Small intestine (tissue), 7 donors: ENCODE data around the gene GPR84. TPM values are rescaled to one million over a fixed set of nuclear protein-coding genes. Genes with fewer than 3 reads are reported as not detected.

Experiments
- DNase-seq, 2 donors: peaks; one replicate each; pipeline versions ENCODE4 v3.0.0 to v3.0.0-alpha.2; 2013
- FAIRE-seq: peaks from 2 replicates; lab custom pipeline; 2012; peaks lifted over from hg19 to GRCh38; lab: Jason Lieb, UNC
- H3K27ac ChIP-seq, 3 donors: one replicate each; pipeline ENCODE4 v1.5.1; 2013; ENCODE audit warnings: low read length in 2 of 3, mild to moderate bottlenecking in 2 of 3, control low read depth in 1 of 3, inconsistent platforms in 1 of 3, low read depth in 1 of 3, moderate library complexity in 1 of 3
- H3K27me3 ChIP-seq, 3 donors: one replicate each; pipeline ENCODE4 v1.6.1; 2013; ENCODE audit warnings: low read length in 3 of 3, inconsistent platforms in 1 of 3; ENCODE audit not compliant: control insufficient read depth in 3 of 3, insufficient read depth in 3 of 3
- H3K36me3 ChIP-seq, 3 donors: one replicate each; pipeline ENCODE4 v1.6.1; 2013; ENCODE audit warnings: low read length in 3 of 3, inconsistent platforms in 1 of 3, low read depth in 1 of 3, mild to moderate bottlenecking in 1 of 3, moderate library complexity in 1 of 3; ENCODE audit not compliant: control insufficient read depth in 3 of 3, insufficient read depth in 2 of 3
- H3K4me1 ChIP-seq, 3 donors: one replicate each; pipeline ENCODE4 v1.6.1; 2013; ENCODE audit warnings: low read length in 2 of 3, inconsistent platforms in 1 of 3, low read depth in 1 of 3, mild to moderate bottlenecking in 1 of 3, moderate library complexity in 1 of 3; ENCODE audit not compliant: control insufficient read depth in 3 of 3, insufficient read depth in 2 of 3
- H3K4me3 ChIP-seq, 3 donors: one replicate each; pipeline ENCODE4 v1.5.1; 2013; ENCODE audit warnings: low read length in 3 of 3, control low read depth in 1 of 3, inconsistent platforms in 1 of 3, low read depth in 1 of 3, mild to moderate bottlenecking in 1 of 3, moderate library complexity in 1 of 3
- H3K9me3 ChIP-seq, 2 donors: one replicate each; pipeline ENCODE4 v1.6.1; 2013; ENCODE audit warnings: low read depth in 1 of 2, low read length in 1 of 2; ENCODE audit not compliant: control insufficient read depth in 2 of 2, insufficient read depth in 1 of 2
- WGBS, 3 donors: extraction: QIAGEN DNeasy Blood & Tissue Kit; methylation state at CpG; one replicate each; pipeline ENCODE4 v1.1.7; 2013; 5-methylcytosine and 5-hydroxymethylcytosine counted together
- polyA plus RNA-seq, 4 donors: library from polyadenylated mRNA; stranded (reverse) in 3 of 4; unstranded in 1 of 4; fragments of 200-250 nt in 3 of 4; fragments of 120-200 nt in 1 of 4; gene quantifications; one replicate each; pipeline versions ENCODE4 v1.2.1 to v1.2.3, GENCODE V29; 2013
- donor health status: healthy with polysubstance abuse.
- donor health status: control.
- donor health status: control.
- donor health status: Bipolar disorder and iron deficiency.
- donor health status: healthy.

Gene GPR84
- polyA plus RNA-seq, 4 donors, result 0.24 to 0.33 TPM; not detected in 2

DNA sequence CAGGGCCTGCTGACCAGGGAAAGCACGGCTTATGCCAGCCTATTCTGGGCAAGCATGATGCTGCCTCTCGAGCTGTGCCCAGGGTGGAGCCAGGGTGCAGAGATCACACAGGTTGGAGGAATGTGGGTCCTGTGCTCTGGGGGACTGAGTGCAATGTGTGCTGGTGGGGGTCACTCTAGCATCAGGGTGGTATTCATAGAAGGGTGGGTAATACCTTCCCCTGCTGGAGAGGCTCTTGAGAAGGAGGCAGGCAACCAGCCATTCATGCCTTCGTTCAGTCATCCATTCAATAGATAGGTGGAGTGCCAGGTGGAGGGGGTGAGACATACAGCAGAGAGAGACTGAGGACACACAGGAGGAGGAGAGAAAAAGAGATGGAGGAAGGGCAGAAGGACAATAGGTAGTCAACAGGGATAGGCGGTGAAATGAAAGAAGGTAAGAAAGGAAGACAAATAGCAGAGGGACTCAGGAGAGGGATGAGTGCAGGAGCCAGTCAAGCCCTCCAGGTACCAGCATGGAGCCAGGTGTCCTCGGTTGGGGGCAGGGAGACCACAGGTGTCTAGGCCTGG is 25.4 kb upstream of the GPR84 start:
- no peaks in the 10 kb centered on the region for H3K9me3 ChIP-seq
- no peak overlapping the region for H3K4me3 ChIP-seq
- FAIRE-seq (no peak), DNase-seq (no peak)
- no peak overlapping the region for H3K27ac ChIP-seq
- peaks cover 0 to 9% (median 0%) of the 10 kb centered on the region in 3 donors for H3K27me3 ChIP-seq
- peaks cover 0 to 19% (median 6%) of the 10 kb centered on the region in 3 donors for H3K4me1 ChIP-seq
- WGBS, 3 donors, result 75 to 87% (median 85%) methylated on average over 5 of the region's 5 CpGs
- no peaks in the 10 kb centered on the region for H3K36me3 ChIP-seq

DNA sequence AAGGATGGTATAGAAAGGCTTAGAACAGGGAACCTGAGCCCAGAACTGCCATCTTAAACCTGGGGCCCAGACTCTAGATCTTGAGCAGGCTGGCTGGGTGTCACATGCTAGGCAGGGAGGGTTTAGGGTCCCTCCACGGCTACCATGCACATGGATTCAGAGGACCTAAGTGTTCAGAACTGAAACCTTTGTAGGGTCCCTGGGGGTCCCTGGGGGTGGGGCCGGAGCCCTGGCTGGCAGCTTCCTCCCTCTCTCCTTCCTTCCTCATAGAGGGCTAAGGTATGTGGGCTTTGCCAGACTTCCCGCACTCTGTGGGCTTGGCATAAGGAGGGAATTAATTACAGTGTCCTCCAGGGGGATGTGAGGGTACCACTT is 24.8 kb upstream of the GPR84 start:
- H3K4me1 ChIP-seq, result peaks cover 0 to 19% (median 6%) of the 10 kb centered on the region in 3 donors
- no peaks in the 10 kb centered on the region for H3K36me3 ChIP-seq
- H3K9me3 ChIP-seq, result no peaks in the 10 kb centered on the region
- WGBS, 3 donors, result 85 to 96% (median 88%) methylated on average over 3 of the region's 3 CpGs
- no peak overlapping the region for H3K4me3 ChIP-seq
- FAIRE-seq, result no peak
- no peak for DNase-seq
- peaks cover 0 to 9% (median 0%) of the 10 kb centered on the region in 3 donors for H3K27me3 ChIP-seq
- no peak overlapping the region for H3K27ac ChIP-seq

DNA sequence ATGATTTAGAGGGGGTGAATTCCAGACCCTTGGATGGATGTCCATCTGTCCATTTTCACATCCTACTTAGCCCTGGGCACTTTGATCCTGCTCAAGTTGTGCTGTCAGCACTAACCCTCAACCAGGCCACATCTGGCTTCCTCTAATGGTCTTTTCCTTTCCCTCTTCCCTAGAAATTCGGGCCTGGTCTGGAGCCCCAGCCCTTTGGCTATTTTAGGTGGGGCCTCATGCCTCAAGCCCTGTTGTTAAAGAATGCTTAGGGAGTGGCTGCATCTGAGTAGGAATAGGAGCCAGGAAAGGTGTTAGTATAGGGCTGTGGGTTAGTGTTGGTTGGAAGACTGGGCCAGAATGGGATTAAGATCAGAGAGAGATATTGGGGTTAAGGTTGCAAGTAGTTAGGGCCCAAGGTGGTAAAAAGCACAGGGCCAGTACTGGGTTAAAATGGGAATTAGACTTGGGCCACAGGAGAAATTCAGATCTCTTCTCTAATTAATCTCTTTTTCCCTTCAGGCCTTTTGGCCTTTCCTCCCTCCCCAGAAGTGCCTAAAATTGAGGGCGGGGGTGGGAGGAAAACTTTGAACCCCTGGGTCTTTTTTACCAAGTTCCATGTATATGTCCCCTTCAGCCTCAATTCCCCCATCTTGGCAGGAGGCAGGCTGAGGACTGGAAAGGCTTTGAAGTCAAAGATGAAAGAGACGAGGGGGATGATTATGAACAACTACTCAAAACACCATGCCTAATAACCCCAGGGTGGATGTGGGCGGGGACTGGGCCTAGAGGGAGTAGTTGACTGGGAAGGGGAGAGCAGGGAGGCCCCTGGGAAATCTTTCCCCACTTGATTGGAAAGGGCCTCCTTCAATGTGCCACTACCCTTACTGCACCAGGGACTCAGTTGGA is 24.2 kb upstream of the GPR84 start:
- Histone ChIP-seq H3K36me3 (no peaks in the 10 kb centered on the region), H3K27me3 (peaks cover 0 to 9% (median 0%) of the 10 kb centered on the region in 3 donors), H3K27ac (peak overlapping the region in 1 of 3 donors; percentile 30), H3K4me3 (no peak overlapping the region), H3K9me3 (no peaks in the 10 kb centered on the region), H3K4me1 (peaks cover 0 to 19% (median 6%) of the 10 kb centered on the region in 3 donors)
- DNase-seq, result no peak
- FAIRE-seq, result no peak
- 63 to 68% (median 64%) methylated on average over 4 of the region's 4 CpGs for WGBS, 3 donors

DNA sequence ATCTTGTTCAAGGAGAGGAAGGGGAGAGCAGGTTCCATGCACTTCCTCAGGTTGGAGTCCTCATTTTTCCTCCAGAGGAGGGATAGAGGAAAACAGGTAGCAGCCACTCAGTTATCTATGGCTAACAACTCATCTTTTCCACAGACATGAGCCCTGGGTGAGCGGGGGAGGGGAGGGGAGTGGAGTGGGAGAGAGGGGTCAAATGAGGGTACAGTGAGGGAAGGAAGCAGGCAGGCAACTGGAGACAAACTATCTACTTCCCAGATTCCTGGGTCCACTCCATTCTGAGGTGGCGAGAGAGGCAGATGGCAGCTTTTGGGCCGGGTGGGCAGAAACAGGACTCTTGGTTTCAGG is 22.8 kb upstream of the GPR84 start:
- H3K4me1 ChIP-seq, result peaks cover 0 to 19% (median 6%) of the 10 kb centered on the region in 3 donors
- FAIRE-seq, result no peak
- WGBS, 3 donors, result 86 to 91% (median 89%) methylated on average over 3 of the region's 3 CpGs

DNA sequence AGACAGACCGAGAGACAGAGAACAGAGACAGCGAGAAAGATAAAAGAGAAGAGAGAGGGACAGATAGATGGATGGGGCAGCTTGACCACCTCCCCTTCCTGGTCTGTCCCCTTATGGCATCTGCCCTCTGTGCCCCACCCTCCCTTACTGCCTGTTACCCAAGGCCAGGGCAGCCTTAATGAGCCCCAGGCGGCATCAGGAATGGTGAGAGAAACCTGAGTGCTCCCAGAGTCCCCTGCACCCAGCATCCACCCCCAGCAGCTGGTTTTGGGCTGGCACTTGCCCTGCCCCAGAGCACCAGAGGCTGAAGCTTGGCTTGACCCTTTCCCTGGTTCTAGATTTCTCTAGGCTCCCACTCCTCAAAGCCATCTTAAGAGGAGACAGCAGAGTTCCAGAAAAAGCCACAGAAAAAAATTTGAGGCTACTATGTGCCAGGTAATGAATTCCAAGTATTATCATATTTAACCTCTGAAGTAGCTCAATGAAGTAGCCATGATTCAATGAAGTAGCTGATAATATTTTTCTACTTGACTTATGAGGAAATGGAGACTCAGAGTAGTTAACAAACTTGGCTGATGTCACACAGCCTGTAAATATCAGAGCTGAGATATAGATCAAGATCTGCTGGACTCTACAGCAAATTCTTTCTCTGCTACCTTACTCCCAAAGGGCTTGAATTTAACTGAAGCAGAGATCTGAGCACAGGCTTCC is 22.3 kb upstream of the GPR84 start:
- Histone ChIP-seq H3K4me3 (no peak overlapping the region), H3K9me3 (no peaks in the 10 kb centered on the region), H3K36me3 (no peaks in the 10 kb centered on the region), H3K27me3 (no peaks in the 10 kb centered on the region), H3K4me1 (peaks cover 0 to 16% (median 5%) of the 10 kb centered on the region in 3 donors), H3K27ac (no peak overlapping the region)
- 79 to 91% (median 88%) methylated on average over 3 of the region's 3 CpGs for WGBS, 3 donors
- no peak for FAIRE-seq
- DNase-seq, result no peak

More for the DNA sequence above, 22.8 kb upstream of the GPR84 start:
- Histone ChIP-seq H3K36me3 (no peaks in the 10 kb centered on the region), H3K4me3 (no peak overlapping the region), H3K9me3 (no peaks in the 10 kb centered on the region), H3K27me3 (peaks cover 0 to 3% (median 0%) of the 10 kb centered on the region in 3 donors), H3K27ac (no peak overlapping the region)
- no peak for DNase-seq

DNA sequence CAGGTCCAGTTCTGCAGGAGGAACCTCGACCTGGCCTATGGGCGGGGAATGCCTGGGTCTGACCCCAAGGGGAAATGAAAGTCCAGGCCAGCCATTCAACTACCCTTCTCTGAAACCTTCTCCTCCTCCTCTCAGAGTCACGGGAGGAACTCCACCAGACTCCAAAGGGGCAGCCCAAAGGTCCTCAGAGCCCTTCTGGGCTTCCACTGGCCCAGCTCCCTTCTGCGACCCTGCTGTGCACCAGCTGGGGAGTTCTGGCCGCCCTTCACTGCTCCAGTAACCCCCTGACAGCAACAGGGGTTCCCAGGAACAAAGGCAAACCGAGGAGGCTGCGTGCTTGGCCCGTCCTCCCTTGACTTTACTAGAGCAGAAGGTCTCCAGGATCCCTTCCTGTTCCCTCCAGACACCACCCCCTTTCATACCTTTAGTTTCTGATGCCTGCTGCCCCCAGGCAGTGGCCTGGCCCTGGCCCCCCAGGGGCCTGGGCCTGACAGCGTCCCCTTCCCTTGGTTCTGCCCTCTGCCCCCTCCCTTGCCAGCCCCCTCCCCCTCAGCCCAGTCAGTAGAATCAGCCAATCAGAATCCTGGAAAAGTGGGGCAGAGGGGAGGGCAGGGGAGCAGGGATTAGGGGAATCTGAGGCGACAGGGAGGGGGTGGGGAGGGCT is 21.1 kb upstream of the GPR84 start:
- H3K36me3 ChIP-seq, result no peaks in the 10 kb centered on the region
- no peak for FAIRE-seq
- WGBS, 3 donors, result 52 to 64% (median 62%) methylated on average over 10 of the region's 10 CpGs
- no peak overlapping the region for H3K4me3 ChIP-seq
- DNase-seq, result no peak
- H3K9me3 ChIP-seq, result no peaks in the 10 kb centered on the region
- no peaks in the 10 kb centered on the region for H3K27me3 ChIP-seq
- peak overlapping the region in 1 of 3 donors; percentile 16 for H3K27ac ChIP-seq
- peaks cover 0 to 10% (median 4%) of the 10 kb centered on the region in 3 donors for H3K4me1 ChIP-seq

DNA sequence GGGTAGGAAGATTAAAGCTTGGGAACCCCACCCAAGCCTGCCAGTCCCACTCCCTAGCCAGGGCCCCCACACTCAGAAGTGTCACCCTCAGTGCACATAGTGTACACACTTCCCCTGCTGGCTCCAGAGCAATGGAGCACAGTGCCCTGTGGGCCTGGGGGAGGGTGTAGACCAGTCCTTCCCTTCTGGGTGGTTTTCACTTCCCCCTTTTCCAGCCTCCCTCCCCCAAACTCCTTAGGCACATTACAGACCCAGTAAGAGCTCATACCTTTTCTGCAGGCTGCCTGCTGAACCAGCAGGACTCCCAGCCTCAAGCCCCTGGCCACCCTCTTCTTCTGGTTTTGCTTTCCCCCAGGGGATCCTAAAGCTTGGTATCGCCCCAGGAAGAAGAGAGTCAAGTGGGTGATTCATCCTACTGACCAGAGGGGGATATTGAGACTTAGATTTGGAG is 20.3 kb upstream of the GPR84 start, which contains the start of gene ZNF385A:
Gene ZNF385A (minus strand): TSS at position 143 of the 451 bp plus-strand sequence. CDS start 219 bp downstream, outside the sequence.
- FAIRE-seq, result no peak
- DNase-seq, result no peak
- no peaks in the 10 kb centered on the region for H3K9me3 ChIP-seq
- H3K36me3 ChIP-seq, result no peaks in the 10 kb centered on the region
- 70 to 90% (median 84%) methylated on average over 1 of the region's 1 CpG for WGBS, 3 donors
- no peaks in the 10 kb centered on the region for H3K27me3 ChIP-seq
- H3K4me3 ChIP-seq, result no peak within 1 kb of the TSS
- peak within 1 kb of the TSS in 1 of 3 donors; percentile 41 for H3K27ac ChIP-seq
- peaks cover 0 to 10% (median 4%) of the 10 kb centered on the region in 3 donors for H3K4me1 ChIP-seq
